SIG-M5 treated with dmso at 0.1 percent for 504 hours (cell line): ENCODE results near the gene SLC9A5.
A peak's percentile ranks its signal among the peaks of the same experiment; 100 is the strongest.

Experiments
- DNase-seq: peaks from one replicate; lab custom pipeline; 2025; ENCODE audit not compliant: unreplicated experiment; lab: John Stamatoyannopoulos, UW

The SLC9A5 gene

GRCh38 chr16:67256701-67257230 lies 8.0 kb downstream of the SLC9A5 start:
- no peak for DNase-seq

DNA sequence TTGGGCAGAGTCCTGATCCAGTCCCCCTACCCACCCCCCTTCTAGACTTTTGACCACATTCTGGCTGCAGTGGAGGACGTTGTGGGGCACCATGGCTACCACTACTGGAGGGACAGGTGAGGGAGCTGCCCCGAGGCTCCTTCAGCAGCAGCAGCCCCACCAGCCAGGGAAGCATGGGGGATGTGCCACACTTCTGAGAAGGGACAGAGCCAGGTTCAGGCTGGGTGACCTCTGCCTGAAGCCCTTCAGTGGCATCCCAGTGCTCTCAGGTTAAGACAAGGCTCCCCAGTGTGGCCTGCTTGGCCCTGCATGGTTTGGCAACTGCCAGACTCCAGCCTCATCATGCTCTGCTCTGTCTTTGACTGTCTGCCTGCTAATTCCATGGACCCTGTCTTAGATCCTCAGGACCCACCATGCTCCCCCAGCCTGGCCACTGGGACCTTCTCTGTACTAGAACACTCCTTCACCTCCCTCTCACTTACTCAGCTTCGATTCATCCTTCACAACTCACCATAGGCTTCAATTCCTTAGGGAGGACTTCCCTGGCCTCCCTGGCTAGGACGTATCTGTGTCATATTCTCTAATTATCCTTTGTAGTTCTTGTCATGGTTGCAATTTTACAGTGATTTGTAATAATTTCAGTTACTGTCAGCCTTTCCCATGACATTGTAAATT lies 8.8 kb downstream of the SLC9A5 start:
- no peak for DNase-seq

DNA sequence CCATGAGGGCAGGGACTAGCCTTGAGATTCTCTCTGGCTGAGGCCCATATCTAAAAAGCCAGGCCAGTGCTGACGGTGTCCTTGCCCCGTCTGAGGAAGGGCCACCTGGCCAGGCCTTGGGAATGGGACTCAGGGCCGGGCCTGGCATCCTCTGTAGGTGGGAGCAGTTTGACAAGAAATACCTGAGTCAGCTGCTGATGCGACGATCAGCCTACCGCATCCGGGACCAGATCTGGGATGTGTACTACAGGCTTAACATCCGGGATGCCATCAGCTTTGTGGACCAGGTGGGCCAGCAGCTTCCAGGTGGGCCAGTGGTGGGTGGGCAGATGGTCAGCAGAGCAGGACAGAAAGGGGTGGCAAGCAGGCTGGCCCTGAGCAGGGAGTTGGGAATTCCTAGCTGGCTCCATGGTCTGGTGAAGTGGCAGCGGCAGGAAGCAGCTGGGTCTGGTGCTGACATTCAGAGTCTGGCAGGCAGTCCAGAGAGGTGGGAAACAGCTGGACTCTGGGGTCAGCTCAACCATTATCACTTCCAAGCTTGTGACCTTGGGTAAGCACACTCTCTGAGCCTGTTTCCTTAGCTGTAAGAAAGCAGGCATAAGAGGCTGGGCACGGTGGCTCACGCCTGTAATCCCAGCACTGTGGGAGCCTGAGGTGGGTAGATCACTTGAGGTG lies 9.5 kb downstream of the SLC9A5 start:
- no peak for DNase-seq

- DNase-seq, result no peak
Measured at GRCh38 chr16:67259705-67260104, 10.9 kb downstream of the SLC9A5 start.

GRCh38 chr16:67260426-67261063 lies 11.8 kb downstream of the SLC9A5 start:
- peak; percentile 51 for DNase-seq

GRCh38 chr16:67263201-67263600 lies 14.4 kb downstream of the SLC9A5 start:
- DNase-seq, result no peak

GRCh38 chr16:67264277-67264676 lies 15.5 kb downstream of the SLC9A5 start:
- DNase-seq, result no peak

GRCh38 chr16:67264866-67265265 lies 16.1 kb downstream of the SLC9A5 start:
- no peak for DNase-seq

DNA sequence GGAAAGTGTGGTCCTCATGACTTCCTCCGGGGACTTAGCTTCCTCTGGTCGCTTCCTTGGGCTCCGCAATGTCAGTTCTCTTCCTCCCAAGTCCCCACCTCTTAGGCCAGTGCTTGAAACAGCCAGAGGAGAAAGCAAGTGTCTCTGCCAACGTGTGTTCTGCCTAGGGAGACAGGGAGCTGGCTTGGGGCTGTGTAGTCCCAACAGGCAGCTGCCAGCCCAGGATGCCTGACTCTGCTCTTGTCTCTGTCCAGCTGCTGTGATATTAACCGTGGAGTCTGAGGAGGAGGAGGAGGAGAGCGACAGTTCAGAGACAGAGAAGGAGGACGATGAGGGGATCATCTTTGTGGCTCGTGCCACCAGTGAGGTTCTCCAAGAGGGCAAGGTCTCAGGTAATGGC lies 17.1 kb downstream of the SLC9A5 start:
- DNase-seq, result no peak

DNA sequence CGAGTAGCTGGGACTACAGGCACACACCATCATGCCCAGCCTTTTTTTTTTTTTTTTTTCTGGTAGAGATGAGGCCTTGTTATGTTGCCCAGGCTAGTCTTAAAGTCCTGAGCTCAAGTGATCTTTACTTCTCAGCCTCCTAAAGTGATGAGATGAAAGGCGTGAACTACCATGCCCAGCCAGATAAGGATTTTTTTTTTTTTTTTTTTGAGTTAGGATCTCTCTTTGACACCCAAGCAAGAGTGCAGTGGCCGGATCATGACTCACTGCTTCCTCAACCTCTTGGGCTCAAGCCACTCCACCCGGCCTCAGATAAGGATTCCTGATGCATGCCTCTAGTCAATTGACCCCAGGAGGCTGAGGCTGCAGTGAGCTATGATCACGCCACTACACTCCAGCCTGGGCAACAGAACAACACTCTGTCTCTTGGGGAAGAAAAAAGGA lies 19.4 kb downstream of the SLC9A5 start:
- DNase-seq, result no peak

GRCh38 chr16:67269766-67270165 lies 21.0 kb downstream of the SLC9A5 start:
- DNase-seq, result no peak

- DNase-seq, result no peak
Measured at GRCh38 chr16:67270931-67271338, 22.2 kb downstream of the SLC9A5 start.

- no peak for DNase-seq
Measured at GRCh38 chr16:67271446-67271845, 22.7 kb downstream of the SLC9A5 start.

DNA sequence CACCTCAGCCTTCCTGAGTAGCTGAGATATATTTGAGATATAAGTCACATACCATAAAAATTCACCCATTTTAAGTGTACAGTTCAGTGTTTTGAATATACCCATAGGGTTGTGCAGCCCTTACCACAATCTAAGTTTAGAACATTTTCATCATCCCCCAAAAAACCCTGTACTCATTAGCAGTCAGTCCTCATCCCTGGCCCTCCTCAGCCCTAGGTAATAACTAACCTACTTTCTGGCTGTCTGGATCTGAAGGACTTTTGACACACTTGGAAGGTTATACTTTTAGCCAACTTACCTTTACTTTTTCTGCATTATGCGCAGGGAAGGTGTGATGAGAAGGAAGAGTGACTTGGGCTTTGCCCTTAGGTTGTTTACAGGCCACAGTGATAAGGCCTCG lies 26.5 kb downstream of the SLC9A5 start:
- no peak for DNase-seq

GRCh38 chr16:67277294-67277998 lies 28.7 kb downstream of the SLC9A5 start:
- no peak for DNase-seq

DNA sequence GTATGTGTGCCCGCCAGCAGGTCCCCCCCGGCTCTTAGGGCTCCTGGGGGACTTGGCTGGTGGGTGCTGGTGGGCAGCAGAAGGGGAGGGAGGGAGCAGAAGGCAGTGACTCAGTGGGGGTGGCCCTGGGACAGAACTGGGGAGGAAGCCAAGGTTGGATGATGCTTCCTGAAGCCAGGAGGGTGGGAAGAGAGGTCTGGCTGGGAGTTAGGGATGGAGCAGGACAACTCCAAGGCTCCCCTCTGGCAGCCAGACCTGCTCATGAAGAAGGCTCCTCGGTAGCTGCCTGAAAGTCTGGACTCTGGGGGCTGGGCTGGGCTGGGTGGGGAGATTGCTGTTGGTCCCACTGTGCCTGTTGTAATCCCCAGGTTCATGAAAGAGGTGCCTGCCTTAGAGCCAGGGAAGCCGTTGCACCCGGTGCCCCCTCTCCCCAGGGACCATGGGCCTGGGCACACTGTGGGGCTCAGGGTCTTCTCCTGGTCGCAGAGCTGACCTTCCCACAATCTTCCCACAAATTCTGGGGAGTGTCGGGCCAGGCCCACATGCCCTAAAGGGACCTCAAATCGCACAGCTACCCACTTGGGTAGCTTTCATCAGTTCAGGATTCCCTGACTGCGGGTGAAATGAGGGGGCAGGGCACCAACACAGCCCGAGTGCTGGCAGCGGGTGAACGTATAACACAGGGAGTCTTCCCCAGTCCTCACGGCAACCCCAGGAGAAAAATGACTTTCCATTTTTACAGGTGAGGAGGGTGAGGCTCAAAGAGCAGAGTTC lies 29.4 kb downstream of the SLC9A5 start:
- DNase-seq, result no peak

DNA sequence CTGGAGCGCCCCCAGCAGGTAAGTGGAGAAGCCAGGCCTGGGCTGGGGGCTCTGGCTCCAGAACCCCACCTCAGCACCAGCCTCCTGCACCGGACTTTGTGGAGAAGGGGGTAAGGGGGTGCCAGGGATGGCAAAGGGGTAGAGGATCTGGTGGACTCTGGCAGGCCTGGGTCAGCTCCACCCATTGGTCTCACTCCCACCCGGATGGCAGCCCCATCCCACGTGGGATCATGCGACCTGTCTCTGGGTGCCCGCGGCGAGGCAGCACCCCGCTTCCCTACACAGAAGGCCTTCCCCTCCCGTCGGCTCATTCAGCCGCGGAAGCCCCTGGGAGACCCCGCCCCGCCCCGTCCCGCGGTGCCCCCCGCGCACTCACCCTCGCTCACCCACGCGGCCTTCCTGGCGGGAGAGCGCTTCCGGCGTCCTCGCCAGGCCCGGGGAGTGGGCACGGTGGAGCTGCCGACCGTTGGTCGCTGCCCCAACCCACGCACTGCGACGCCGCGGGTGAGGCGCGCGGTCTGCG lies 30.1 kb downstream of the SLC9A5 start:
- no peak for DNase-seq

GRCh38 chr16:67279296-67280089 lies 30.7 kb downstream of the SLC9A5 start, which contains the start of gene PLEKHG4:
Gene PLEKHG4 (plus strand): TSS chr16:67279532. CDS start chr16:67280045, 513 bp downstream.
- peak; percentile 61 for DNase-seq
